ENCODE data around the gene BRI3.
A peak's percentile ranks its signal among the peaks of the same experiment; 100 is the strongest.

BRI3 gene

DNA sequence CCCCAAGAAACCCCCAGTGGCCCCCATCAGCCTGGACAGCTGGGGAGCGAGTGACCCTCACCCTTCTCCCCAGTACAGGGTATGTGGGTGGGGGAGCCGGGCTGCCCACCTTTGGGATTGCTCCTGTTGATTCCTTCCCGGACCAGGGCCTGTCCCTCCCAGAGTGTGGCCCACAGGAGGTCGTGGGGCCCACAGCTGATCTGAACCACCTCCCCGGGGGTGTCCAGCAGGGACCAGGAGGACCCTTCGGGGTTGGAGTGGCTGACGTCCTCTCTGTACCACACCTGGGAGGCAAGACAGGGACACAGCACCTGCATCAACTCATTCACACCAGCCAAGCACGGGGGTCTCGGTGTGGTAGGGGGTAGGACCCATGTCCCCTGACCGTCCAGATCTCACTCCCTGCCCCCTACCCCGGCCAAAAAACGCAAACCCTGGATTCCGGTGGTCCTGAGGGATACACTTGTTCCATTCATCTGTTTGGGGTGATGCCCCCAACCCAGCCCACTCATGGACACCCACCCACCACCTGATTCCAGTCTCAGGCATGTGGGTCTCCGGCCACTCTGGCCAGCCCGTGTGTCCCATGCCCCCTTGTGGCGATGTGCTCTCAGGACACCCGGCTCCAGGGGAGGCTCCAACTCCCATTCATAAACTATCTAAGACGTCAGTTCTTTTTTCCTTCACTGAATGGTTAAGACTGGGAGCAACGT is 40.4 kb upstream of the BRI3 start:
- 74 to 75% methylated on average over 19 of the region's 19 CpGs for WGBS, 2 experiments
- H3K9me3 ChIP-seq (ENCODE audit: control insufficient read depth, low read length), result no peaks in the 10 kb centered on the region
- no peaks in the 10 kb centered on the region for H3K27me3 ChIP-seq (ENCODE audit: control insufficient read depth, insufficient read depth, low read length, poor library complexity, severe bottlenecking)
- no peaks in the 10 kb centered on the region for H3K4me1 ChIP-seq (ENCODE audit: control insufficient read depth, insufficient read depth, low read length)
- no peaks in the 10 kb centered on the region for H3K36me3 ChIP-seq (ENCODE audit: control insufficient read depth, insufficient read depth, low read length)
- H3K27ac ChIP-seq (ENCODE audit: insufficient read depth, low read depth, low read length, poor library complexity, severe bottlenecking), result no peak overlapping the region
- no peak overlapping the region for H3K4me3 ChIP-seq (ENCODE audit: insufficient read depth, low read depth, low read length)

DNA sequence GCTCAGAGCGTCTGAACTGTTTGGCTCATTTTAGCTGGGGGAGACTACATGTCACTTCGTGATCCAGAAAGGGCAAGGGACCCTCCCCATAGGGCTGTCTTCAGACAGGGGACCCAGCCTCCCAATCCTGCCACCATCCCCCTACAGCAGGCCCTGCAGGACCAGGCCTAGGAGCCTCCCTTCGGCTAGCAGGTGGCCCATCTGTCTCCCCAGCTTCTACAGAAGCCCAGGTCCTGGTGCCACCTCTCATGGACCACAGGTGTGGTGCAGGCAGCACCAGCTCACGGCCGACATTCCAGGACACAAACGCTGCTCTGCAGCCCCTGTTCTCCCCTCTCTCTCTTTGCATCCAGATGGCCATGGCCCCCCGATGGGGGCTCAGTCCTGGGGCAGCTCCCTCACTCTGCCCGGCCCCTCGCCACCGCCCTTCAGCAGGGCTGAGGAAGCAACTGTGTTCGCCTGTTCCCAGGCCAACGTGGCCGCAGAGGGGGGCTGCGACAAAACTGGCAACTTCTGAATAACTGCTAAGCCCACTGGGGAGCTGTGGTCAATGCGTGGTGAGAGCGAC is 39.7 kb upstream of the BRI3 start:
- Histone ChIP-seq H3K36me3 (ENCODE audit: control insufficient read depth, insufficient read depth, low read length) (no peaks in the 10 kb centered on the region), H3K27me3 (ENCODE audit: control insufficient read depth, insufficient read depth, low read length, poor library complexity, severe bottlenecking) (no peaks in the 10 kb centered on the region), H3K9me3 (ENCODE audit: control insufficient read depth, low read length) (no peaks in the 10 kb centered on the region), H3K4me1 (ENCODE audit: control insufficient read depth, insufficient read depth, low read length) (no peaks in the 10 kb centered on the region), H3K4me3 (ENCODE audit: insufficient read depth, low read depth, low read length) (no peak overlapping the region), H3K27ac (ENCODE audit: insufficient read depth, low read depth, low read length, poor library complexity, severe bottlenecking) (no peak overlapping the region)
- WGBS, 2 experiments, result 78 to 79% methylated on average over 16 of the region's 16 CpGs

DNA sequence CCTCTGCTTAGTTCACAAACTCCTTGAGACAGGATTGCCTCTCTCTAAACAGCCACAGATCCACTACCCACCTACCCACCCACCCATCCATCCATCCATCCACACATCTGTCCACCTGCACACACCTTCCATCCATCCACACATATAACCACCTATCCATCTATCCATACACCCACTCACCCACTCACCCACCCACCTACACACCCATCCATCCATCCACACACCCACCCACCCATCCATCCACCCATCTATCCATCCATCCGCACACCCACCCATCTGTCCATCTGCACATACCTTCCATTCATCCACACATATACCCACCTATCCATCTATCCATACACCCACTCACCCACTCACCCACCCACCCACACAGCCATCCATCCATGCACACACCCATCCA is 39.1 kb upstream of the BRI3 start:
- no peaks in the 10 kb centered on the region for H3K27me3 ChIP-seq (ENCODE audit: control insufficient read depth, insufficient read depth, low read length, poor library complexity, severe bottlenecking)
- H3K36me3 ChIP-seq (ENCODE audit: control insufficient read depth, insufficient read depth, low read length), result no peaks in the 10 kb centered on the region
- H3K4me3 ChIP-seq (ENCODE audit: insufficient read depth, low read depth, low read length), result no peak overlapping the region
- H3K9me3 ChIP-seq (ENCODE audit: control insufficient read depth, low read length), result no peaks in the 10 kb centered on the region
- H3K4me1 ChIP-seq (ENCODE audit: control insufficient read depth, insufficient read depth, low read length), result no peaks in the 10 kb centered on the region
- WGBS, 2 experiments, result 80 to 90% methylated on average over 1 of the region's 1 CpG
- H3K27ac ChIP-seq (ENCODE audit: insufficient read depth, low read depth, low read length, poor library complexity, severe bottlenecking), result no peak overlapping the region

DNA sequence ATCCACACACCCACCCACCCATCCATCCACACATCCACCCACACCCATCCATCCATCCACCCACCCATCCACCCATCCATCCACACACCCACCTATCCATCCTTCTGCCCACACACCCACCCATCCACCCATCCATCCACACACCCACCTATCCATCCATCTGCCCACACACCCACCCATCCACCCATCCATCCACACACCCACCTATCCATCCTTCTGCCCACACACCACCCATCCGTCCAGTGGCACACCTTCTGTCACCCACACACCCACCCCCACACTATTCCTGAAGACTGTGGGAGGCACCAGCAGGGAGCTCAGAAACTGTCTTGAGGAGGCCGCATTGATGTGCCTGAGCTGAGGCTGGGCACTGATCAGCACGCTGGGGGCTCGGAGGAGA is 38.6 kb upstream of the BRI3 start:
- Histone ChIP-seq H3K4me1 (ENCODE audit: control insufficient read depth, insufficient read depth, low read length) (no peaks in the 10 kb centered on the region), H3K27me3 (ENCODE audit: control insufficient read depth, insufficient read depth, low read length, poor library complexity, severe bottlenecking) (no peaks in the 10 kb centered on the region), H3K9me3 (ENCODE audit: control insufficient read depth, low read length) (no peaks in the 10 kb centered on the region), H3K36me3 (ENCODE audit: control insufficient read depth, insufficient read depth, low read length) (no peaks in the 10 kb centered on the region), H3K27ac (ENCODE audit: insufficient read depth, low read depth, low read length, poor library complexity, severe bottlenecking) (no peak overlapping the region), H3K4me3 (ENCODE audit: insufficient read depth, low read depth, low read length) (no peak overlapping the region)
- WGBS, 2 experiments, result 89 to 93% methylated on average over 4 of the region's 4 CpGs

DNA sequence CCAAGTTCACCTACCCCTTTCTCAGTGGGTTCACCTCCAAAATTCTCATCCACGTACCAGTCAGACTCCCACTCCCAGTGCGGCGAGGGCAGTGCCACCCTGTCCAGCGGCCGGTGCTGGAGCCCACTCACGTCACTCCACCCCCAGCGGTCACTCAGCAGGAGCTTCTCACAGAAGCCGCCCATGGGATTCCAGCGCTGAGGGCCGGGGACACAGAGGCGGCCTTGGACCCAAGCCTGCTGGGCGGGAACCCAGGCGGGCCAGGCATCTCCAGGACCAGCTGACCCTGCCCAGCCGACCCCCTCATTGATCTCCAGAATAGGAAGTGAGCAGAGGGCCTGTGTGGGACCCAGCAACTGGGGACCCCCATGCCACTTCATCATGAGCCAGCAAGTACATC is 36.6 kb upstream of the BRI3 start:
- Histone ChIP-seq H3K27me3 (ENCODE audit: control insufficient read depth, insufficient read depth, low read length, poor library complexity, severe bottlenecking) (no peaks in the 10 kb centered on the region), H3K27ac (ENCODE audit: insufficient read depth, low read depth, low read length, poor library complexity, severe bottlenecking) (no peak overlapping the region), H3K36me3 (ENCODE audit: control insufficient read depth, insufficient read depth, low read length) (no peaks in the 10 kb centered on the region), H3K9me3 (ENCODE audit: control insufficient read depth, low read length) (no peaks in the 10 kb centered on the region), H3K4me3 (ENCODE audit: insufficient read depth, low read depth, low read length) (no peak overlapping the region), H3K4me1 (ENCODE audit: control insufficient read depth, insufficient read depth, low read length) (no peaks in the 10 kb centered on the region)
- WGBS, 2 experiments, result 94% methylated on average over 14 of the region's 14 CpGs

DNA sequence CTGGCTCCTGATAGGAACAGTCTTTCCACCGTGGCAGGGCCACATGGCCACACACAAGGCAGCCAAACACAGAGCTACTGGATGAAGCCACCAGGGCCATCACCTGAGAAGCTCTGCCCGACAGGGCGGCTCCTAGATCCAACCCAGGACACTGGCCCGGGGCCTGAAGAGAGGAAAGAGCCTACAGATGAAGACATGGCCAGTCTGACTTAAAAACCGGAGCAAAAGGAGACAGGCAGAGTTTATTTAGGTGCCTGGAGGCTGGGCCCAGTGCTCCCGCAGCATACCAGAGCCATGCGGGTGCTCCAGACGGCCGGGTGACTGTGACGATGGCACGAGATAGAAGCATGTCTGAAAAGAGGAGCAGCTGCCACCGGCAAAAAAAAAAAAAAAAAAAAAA is 33.3 kb upstream of the BRI3 start:
- no peaks in the 10 kb centered on the region for H3K27me3 ChIP-seq (ENCODE audit: control insufficient read depth, insufficient read depth, low read length, poor library complexity, severe bottlenecking)
- no peaks in the 10 kb centered on the region for H3K9me3 ChIP-seq (ENCODE audit: control insufficient read depth, low read length)
- no peak overlapping the region for H3K4me3 ChIP-seq (ENCODE audit: insufficient read depth, low read depth, low read length)
- 94 to 95% methylated on average over 12 of the region's 12 CpGs for WGBS, 2 experiments
- no peaks in the 10 kb centered on the region for H3K36me3 ChIP-seq (ENCODE audit: control insufficient read depth, insufficient read depth, low read length)
- H3K4me1 ChIP-seq (ENCODE audit: control insufficient read depth, insufficient read depth, low read length), result peaks cover 5% of the 10 kb centered on the region
- no peak overlapping the region for H3K27ac ChIP-seq (ENCODE audit: insufficient read depth, low read depth, low read length, poor library complexity, severe bottlenecking)

DNA sequence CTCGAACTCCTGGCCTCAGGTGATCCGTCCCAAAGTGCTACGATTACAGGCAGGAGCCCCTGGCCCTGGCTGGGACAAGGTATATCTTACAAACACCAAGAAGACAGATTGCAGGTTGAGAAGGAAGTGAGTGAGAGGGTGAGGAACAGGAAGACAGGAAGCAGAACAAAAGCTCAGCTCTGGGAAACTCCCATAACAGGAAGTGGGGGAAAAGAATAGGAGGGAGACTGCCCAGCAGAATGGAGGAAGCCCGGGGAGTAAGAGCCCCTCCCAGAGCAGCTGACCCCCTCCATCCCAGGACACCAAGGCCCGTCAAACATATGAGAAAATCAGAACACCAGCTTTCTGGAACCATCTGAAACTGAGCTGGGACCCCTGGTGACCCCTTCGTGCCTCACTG is 32.4 kb upstream of the BRI3 start:
- H3K27me3 ChIP-seq (ENCODE audit: control insufficient read depth, insufficient read depth, low read length, poor library complexity, severe bottlenecking), result no peaks in the 10 kb centered on the region
- no peak overlapping the region for H3K4me3 ChIP-seq (ENCODE audit: insufficient read depth, low read depth, low read length)
- WGBS, 2 experiments, result 84 to 89% methylated on average over 6 of the region's 6 CpGs
- peaks cover 5% of the 10 kb centered on the region for H3K4me1 ChIP-seq (ENCODE audit: control insufficient read depth, insufficient read depth, low read length)
- H3K36me3 ChIP-seq (ENCODE audit: control insufficient read depth, insufficient read depth, low read length), result no peaks in the 10 kb centered on the region
- H3K27ac ChIP-seq (ENCODE audit: insufficient read depth, low read depth, low read length, poor library complexity, severe bottlenecking), result no peak overlapping the region
- no peaks in the 10 kb centered on the region for H3K9me3 ChIP-seq (ENCODE audit: control insufficient read depth, low read length)

DNA sequence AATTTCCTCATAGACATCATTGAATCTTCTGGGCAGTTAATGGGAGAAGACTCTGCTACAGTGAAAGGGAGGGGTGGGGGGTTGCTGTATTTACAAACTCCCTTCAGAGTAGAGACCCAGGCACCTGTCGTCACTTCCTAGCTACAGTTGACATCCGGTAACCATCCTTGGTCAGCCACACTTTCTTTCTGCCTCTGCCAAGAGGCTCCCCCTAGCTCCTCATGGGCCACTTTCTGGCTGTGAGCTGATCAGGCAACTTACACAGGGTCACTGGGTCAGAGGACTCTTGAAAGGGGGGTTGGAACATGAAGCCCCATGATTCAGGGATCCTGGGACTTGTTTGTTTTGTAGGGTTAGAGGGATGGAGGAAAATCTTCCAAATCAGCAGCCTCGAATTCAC is 30.7 kb upstream of the BRI3 start:
- Histone ChIP-seq H3K4me1 (ENCODE audit: control insufficient read depth, insufficient read depth, low read length) (peaks cover 5% of the 10 kb centered on the region), H3K36me3 (ENCODE audit: control insufficient read depth, insufficient read depth, low read length) (no peaks in the 10 kb centered on the region), H3K27me3 (ENCODE audit: control insufficient read depth, insufficient read depth, low read length, poor library complexity, severe bottlenecking) (no peaks in the 10 kb centered on the region), H3K9me3 (ENCODE audit: control insufficient read depth, low read length) (no peaks in the 10 kb centered on the region), H3K27ac (ENCODE audit: insufficient read depth, low read depth, low read length, poor library complexity, severe bottlenecking) (no peak overlapping the region), H3K4me3 (ENCODE audit: insufficient read depth, low read depth, low read length) (peak overlapping the region; percentile 98)
- 69 to 76% methylated on average over 3 of the region's 3 CpGs for WGBS, 2 experiments

DNA sequence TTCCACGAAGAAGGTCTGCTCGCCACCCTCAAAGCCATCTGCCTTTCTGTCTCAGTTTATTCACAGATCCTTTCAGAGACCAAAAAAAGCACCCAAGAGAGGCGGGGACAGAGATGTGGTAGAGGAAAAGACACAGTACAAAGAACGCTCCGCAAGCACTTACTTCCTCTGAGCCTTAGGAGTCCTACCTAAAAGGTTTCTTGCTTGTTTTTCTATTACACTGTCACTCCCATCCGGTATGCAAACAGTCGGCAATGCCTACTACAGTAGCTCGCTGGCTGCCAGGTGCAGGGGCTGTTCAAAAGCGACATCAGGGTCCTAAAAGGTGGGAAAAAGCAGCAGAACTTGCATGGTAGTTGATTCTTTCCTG is 30.3 kb upstream of the BRI3 start:
- Histone ChIP-seq H3K4me3 (ENCODE audit: insufficient read depth, low read depth, low read length) (peak overlapping the region; percentile 98), H3K9me3 (ENCODE audit: control insufficient read depth, low read length) (no peaks in the 10 kb centered on the region), H3K36me3 (ENCODE audit: control insufficient read depth, insufficient read depth, low read length) (no peaks in the 10 kb centered on the region), H3K4me1 (ENCODE audit: control insufficient read depth, insufficient read depth, low read length) (peaks cover 5% of the 10 kb centered on the region), H3K27ac (ENCODE audit: insufficient read depth, low read depth, low read length, poor library complexity, severe bottlenecking) (no peak overlapping the region), H3K27me3 (ENCODE audit: control insufficient read depth, insufficient read depth, low read length, poor library complexity, severe bottlenecking) (no peaks in the 10 kb centered on the region)
- WGBS, 2 experiments, result 19 to 20% methylated on average over 9 of the region's 9 CpGs

DNA sequence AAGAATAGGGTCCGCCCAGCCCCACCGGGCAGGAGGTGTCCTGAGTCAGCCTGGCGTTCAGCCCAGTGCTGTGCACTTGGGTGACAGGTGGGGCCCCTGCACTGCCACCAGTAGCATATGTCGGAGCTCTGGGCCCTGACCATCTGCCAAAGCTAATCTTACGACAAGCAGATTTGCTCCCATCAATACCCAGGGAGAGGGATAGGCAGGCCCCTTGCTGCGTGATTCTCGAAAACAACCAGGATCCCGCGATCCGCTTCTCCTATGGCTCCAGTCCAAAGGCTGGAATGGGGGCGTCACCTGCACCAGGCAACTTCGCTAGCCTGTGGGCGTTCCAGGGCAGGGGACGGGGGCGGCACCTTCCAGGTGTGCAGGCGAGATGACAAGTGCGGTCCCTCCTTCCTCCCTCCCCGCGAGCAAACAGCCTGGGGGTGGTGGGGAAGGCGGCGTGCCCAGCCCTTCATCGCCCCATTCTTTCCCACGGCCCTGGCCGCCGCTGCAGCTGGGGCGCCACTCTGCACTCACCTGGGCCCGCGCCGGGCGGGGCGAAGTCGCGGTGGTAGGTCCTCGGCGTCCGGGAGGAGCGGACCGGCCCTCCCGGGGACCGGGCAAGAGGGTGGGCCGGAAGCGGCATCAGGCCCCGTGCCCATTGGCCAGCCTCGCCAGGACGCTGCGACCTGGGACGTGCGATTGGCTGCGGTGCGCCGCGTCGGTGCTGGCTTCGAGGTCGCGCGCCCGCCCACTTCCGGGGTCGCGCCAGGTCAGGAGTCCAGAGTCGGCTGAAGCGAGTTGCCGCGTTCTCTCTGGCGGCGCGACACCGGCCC is 29.7 kb upstream of the BRI3 start, which contains the start of gene TECPR1:
TSS of gene TECPR1 (minus strand) at position 632 of the 824 bp plus-strand sequence. CDS start 6,086 bp downstream, outside the sequence.
- no peaks in the 10 kb centered on the region for H3K36me3 ChIP-seq (ENCODE audit: control insufficient read depth, insufficient read depth, low read length)
- WGBS, 2 experiments, result 1% methylated on average over 69 of the region's 69 CpGs
- H3K27ac ChIP-seq (ENCODE audit: insufficient read depth, low read depth, low read length, poor library complexity, severe bottlenecking), result no peak within 1 kb of the TSS
- H3K4me3 ChIP-seq (ENCODE audit: insufficient read depth, low read depth, low read length), result peak within 1 kb of the TSS; percentile 98
- H3K27me3 ChIP-seq (ENCODE audit: control insufficient read depth, insufficient read depth, low read length, poor library complexity, severe bottlenecking), result no peaks in the 10 kb centered on the region
- H3K9me3 ChIP-seq (ENCODE audit: control insufficient read depth, low read length), result no peaks in the 10 kb centered on the region
- peaks cover 5% of the 10 kb centered on the region for H3K4me1 ChIP-seq (ENCODE audit: control insufficient read depth, insufficient read depth, low read length)
